Liver (tissue), 9 donors: Measurements from ENCODE around the gene PRPF19. TPM values are rescaled to one million over a fixed set of nuclear protein-coding genes. Genes with fewer than 3 reads are reported as not detected.
A peak's percentile ranks its signal among the peaks of the same experiment; 100 is the strongest.

Experiments
- DNase-seq: peaks from one replicate; pipeline ENCODE4 v3.0.0-alpha.2; 2017; ENCODE audit warnings: low spot score
- H3K27ac ChIP-seq, 2 donors: one replicate each; pipeline ENCODE4 v1.7.0; 2013; ENCODE audit warnings: inconsistent platforms in 2 of 2, low read length in 2 of 2, control low read depth in 1 of 2, low read depth in 1 of 2, mild to moderate bottlenecking in 1 of 2
- H3K27me3 ChIP-seq, 4 donors: one replicate each; pipeline versions ENCODE4 v1.6.1 to v1.7.0; 2013; ENCODE audit warnings: low read length in 3 of 4, inconsistent platforms in 1 of 4, mild to moderate bottlenecking in 1 of 4, moderate library complexity in 1 of 4; ENCODE audit not compliant: control insufficient read depth in 4 of 4, insufficient read depth in 4 of 4
- H3K36me3 ChIP-seq, 4 donors: one replicate each; pipeline versions ENCODE4 v1.6.1 to v1.7.0; 2013; ENCODE audit warnings: low read length in 3 of 4, mild to moderate bottlenecking in 3 of 4, low read depth in 1 of 4, moderate library complexity in 1 of 4; ENCODE audit not compliant: control insufficient read depth in 4 of 4, insufficient read depth in 3 of 4
- H3K4me1 ChIP-seq, 4 donors: one replicate each; pipeline versions ENCODE4 v1.6.1 to v1.7.0; 2013; ENCODE audit warnings: low read length in 3 of 4, mild to moderate bottlenecking in 3 of 4, moderate library complexity in 1 of 4; ENCODE audit not compliant: control insufficient read depth in 4 of 4, insufficient read depth in 4 of 4
- H3K4me3 ChIP-seq, 3 donors: one replicate each; pipeline versions ENCODE4 v1.6.1 to v1.7.0; 2013; ENCODE audit warnings: low read length in 3 of 3, control low read depth in 1 of 3, low read depth in 1 of 3, mild to moderate bottlenecking in 1 of 3
- H3K9ac ChIP-seq, 2 donors: one replicate each; pipeline ENCODE4 v1.7.0; 2013; ENCODE audit warnings: low read length in 2 of 2, mild to moderate bottlenecking in 2 of 2, moderate library complexity in 2 of 2, control low read depth in 1 of 2, low read depth in 1 of 2
- H3K9me3 ChIP-seq, 4 donors: one replicate each; pipeline versions ENCODE4 v1.6.1 to v1.7.0; 2013; ENCODE audit warnings: low read length in 3 of 4; ENCODE audit not compliant: control insufficient read depth in 4 of 4
- HNF4A ChIP-seq, 2 donors: conservative IDR thresholded peaks; 2 replicates each; pipeline ENCODE4 v1.6.1; 2016; ENCODE audit warnings: antibody characterized with exemption in 2 of 2, mild to moderate bottlenecking in 2 of 2
- HNF4G ChIP-seq: IDR thresholded peaks from 2 replicates; pipeline ENCODE4 v1.6.1; 2016; ENCODE audit warnings: antibody characterized with exemption
- JUND ChIP-seq, 2 donors: IDR thresholded peaks; 2 replicates each; pipeline ENCODE4 v1.6.1; 2016; ENCODE audit warnings: antibody characterized with exemption in 2 of 2
- YY1 ChIP-seq: IDR thresholded peaks from 2 replicates; pipeline ENCODE4 v1.6.1; 2016; ENCODE audit warnings: antibody characterized with exemption, mild to moderate bottlenecking
- WGBS: extraction: QIAGEN DNeasy Blood & Tissue Kit; methylation state at CpG from one replicate; pipeline ENCODE4 v1.1.7; 2013; 5-methylcytosine and 5-hydroxymethylcytosine counted together
- polyA plus RNA-seq, 2 donors: library from polyadenylated mRNA; stranded (reverse) in 1 of 2; unstranded in 1 of 2; fragments of 200-250 nt in 1 of 2; fragments of >200 nt in 1 of 2; fragmentation: Nextera tagmentation in 1 of 2; extraction: Ambion mirVana in 1 of 2; gene quantifications; one replicate each; pipeline versions ENCODE4 v1.2.1 to v1.2.3, GENCODE V29; 2013 to 2015
- total RNA-seq, 2 donors: library from RNA; depleted of rRNA; stranded (reverse); fragments of >200 nt; gene quantifications; one replicate each; pipeline ENCODE4 v1.2.3, GENCODE V29; 2014
- TF ChIP-seq, protein P1 (sequence below): fragments of 150-350 bp; IDR thresholded peaks from 2 replicates; pipeline ENCODE4 v1.5.1; 2017; ENCODE audit warnings: improper control_type of control experiment, low read depth, low read length; ENCODE audit not compliant: missing input control
- TF ChIP-seq, protein P2 (sequence below): IDR thresholded peaks from 2 replicates; pipeline ENCODE4 v1.6.1; 2016; ENCODE audit warnings: antibody characterized with exemption, mild to moderate bottlenecking
- TF ChIP-seq, protein P3 (sequence below): IDR thresholded peaks from 2 replicates; pipeline ENCODE4 v1.6.1; 2016; ENCODE audit warnings: antibody characterized with exemption
- donor health status: healthy.
- donor health status: healthy.
- donor health status: healthy.
- donor health status: healthy.
- donor health status: healthy.

The PRPF19 gene
- total and polyA plus RNA-seq, 4 donors: 25.4 to 57.1 (median 40.4) TPM

DNA sequence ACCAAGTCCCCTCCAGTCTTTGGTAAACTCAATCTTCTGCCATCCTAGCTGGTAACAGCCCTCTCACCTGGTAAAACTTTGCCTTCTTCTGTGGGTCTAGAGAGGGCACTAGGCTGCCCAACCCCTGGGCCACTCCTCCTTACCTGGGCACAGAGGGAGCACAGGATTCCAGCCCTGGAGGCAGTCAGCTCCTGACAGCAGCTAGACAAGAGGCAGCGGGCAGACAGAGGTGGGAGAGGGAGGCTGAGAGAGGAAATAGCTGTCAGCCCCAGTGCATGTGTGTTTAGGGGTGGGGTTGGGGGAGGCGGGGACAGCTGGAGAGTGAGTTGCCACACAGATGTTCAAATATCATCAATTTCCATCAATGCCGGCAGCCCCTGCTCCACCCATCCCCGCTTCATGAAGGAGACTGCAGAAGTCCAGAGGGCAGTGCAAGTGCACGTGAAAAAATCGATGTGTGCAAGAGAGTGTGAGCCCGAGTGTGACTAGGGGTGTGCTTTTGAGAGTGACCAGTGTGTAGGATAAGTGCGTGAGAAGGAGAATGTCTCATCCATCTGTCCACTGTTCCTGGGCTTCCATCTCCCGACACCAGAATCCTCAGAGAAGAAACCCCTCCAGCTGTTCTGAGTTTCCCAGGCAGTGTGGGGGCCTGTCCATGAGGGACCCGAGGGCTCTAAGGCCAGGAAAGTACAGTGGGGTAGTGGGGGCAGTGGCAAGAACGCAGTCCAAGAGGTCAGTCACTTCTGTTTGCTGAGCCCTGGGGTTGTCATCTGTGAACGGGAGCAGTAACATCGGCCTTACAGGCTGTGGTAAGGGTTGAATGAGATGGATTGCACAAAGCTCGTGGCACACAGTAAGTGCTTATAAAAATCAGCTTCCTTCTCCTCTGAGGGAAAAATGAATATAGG lies 50.4 kb downstream of the PRPF19 start, which contains the start of gene PTGDR2:
PTGDR2 (minus strand) TSS at position 225 of the 908 bp plus-strand sequence. CDS start 2,228 bp downstream, outside the sequence.
- no peak within 1 kb of the TSS for H3K9ac ChIP-seq
- TF ChIP-seq HNF4A (conservative IDR thresholded peaks at IDR 0.05) (peak in 1 of 2 donors; percentile 48), YY1 (no peak)
- peaks cover 0 to 2% (median under 1%) of the 10 kb centered on the region in 4 donors for H3K36me3 ChIP-seq
- peaks cover 0 to 13% (median 12%) of the 10 kb centered on the region in 4 donors for H3K4me1 ChIP-seq
- no peak within 1 kb of the TSS for H3K27ac ChIP-seq
- H3K9me3 ChIP-seq: no peaks in the 10 kb centered on the region
- no peak within 1 kb of the TSS for H3K4me3 ChIP-seq
- DNase-seq: peak; percentile 53
- H3K27me3 ChIP-seq: no peaks in the 10 kb centered on the region
- 18% methylated on average over 14 of the region's 14 CpGs for WGBS

DNA sequence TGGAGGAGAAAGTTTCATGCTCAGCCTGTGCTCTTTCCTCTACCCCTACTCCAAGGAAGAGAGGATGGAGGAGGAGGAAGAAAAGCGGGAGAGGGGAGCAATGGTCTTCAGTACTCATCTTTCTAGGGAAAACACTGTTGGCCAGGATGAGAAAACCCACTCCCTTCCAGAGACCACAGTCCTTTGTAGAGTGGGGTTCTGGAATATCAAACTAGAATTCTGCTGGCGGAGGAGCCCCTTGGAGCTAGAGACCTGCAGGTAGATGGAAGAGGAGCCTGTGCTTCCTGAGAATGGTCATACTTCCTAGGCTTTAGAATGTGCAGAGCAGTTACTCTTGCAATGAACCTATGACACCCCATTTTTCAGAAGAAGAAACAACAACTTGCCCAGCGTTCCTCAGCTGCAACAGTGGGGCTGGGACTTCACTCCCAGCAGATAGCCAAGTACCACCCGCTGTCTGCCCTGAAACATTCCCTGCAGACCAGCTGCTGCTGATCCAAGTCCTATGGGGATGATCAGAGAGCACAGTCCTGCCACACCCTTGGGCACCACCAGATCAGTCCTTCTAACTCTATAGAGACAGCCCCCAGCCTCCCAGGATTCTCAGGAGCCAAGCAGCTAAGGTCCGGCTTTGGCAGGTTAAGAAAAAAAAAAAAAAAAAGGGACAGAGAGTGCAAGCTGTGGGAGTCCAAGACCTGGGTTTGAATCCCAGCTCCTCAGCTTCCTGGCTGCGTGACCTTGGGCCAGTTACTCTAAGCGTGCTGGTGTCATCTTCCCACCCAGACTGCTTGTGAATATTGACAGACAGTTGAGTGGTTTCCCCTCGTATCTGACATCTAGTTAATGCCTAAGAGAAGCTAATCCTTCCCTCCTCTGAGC lies 51.3 kb downstream of the PRPF19 start:
- Histone ChIP-seq H3K9ac (no peak overlapping the region), H3K36me3 (peaks cover 0 to 11% (median 1%) of the 10 kb centered on the region in 4 donors), H3K27me3 (no peaks in the 10 kb centered on the region), H3K9me3 (no peaks in the 10 kb centered on the region), H3K4me3 (no peak overlapping the region), H3K27ac (no peak overlapping the region), H3K4me1 (peaks cover 0 to 13% (median 12%) of the 10 kb centered on the region in 4 donors)
- DNase-seq: no peak
- WGBS: 55% methylated on average over 8 of the region's 8 CpGs
- TF ChIP-seq HNF4A (conservative IDR thresholded peaks at IDR 0.05): no peak
- TF ChIP-seq, protein P1, sequence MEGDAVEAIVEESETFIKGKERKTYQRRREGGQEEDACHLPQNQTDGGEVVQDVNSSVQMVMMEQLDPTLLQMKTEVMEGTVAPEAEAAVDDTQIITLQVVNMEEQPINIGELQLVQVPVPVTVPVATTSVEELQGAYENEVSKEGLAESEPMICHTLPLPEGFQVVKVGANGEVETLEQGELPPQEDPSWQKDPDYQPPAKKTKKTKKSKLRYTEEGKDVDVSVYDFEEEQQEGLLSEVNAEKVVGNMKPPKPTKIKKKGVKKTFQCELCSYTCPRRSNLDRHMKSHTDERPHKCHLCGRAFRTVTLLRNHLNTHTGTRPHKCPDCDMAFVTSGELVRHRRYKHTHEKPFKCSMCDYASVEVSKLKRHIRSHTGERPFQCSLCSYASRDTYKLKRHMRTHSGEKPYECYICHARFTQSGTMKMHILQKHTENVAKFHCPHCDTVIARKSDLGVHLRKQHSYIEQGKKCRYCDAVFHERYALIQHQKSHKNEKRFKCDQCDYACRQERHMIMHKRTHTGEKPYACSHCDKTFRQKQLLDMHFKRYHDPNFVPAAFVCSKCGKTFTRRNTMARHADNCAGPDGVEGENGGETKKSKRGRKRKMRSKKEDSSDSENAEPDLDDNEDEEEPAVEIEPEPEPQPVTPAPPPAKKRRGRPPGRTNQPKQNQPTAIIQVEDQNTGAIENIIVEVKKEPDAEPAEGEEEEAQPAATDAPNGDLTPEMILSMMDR: no peak
- TF ChIP-seq, protein P2, sequence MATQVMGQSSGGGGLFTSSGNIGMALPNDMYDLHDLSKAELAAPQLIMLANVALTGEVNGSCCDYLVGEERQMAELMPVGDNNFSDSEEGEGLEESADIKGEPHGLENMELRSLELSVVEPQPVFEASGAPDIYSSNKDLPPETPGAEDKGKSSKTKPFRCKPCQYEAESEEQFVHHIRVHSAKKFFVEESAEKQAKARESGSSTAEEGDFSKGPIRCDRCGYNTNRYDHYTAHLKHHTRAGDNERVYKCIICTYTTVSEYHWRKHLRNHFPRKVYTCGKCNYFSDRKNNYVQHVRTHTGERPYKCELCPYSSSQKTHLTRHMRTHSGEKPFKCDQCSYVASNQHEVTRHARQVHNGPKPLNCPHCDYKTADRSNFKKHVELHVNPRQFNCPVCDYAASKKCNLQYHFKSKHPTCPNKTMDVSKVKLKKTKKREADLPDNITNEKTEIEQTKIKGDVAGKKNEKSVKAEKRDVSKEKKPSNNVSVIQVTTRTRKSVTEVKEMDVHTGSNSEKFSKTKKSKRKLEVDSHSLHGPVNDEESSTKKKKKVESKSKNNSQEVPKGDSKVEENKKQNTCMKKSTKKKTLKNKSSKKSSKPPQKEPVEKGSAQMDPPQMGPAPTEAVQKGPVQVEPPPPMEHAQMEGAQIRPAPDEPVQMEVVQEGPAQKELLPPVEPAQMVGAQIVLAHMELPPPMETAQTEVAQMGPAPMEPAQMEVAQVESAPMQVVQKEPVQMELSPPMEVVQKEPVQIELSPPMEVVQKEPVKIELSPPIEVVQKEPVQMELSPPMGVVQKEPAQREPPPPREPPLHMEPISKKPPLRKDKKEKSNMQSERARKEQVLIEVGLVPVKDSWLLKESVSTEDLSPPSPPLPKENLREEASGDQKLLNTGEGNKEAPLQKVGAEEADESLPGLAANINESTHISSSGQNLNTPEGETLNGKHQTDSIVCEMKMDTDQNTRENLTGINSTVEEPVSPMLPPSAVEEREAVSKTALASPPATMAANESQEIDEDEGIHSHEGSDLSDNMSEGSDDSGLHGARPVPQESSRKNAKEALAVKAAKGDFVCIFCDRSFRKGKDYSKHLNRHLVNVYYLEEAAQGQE: no peak
- no peak for TF ChIP-seq YY1
- TF ChIP-seq JUND (IDR thresholded peaks at IDR 0.05): no peak
- TF ChIP-seq, protein P3, sequence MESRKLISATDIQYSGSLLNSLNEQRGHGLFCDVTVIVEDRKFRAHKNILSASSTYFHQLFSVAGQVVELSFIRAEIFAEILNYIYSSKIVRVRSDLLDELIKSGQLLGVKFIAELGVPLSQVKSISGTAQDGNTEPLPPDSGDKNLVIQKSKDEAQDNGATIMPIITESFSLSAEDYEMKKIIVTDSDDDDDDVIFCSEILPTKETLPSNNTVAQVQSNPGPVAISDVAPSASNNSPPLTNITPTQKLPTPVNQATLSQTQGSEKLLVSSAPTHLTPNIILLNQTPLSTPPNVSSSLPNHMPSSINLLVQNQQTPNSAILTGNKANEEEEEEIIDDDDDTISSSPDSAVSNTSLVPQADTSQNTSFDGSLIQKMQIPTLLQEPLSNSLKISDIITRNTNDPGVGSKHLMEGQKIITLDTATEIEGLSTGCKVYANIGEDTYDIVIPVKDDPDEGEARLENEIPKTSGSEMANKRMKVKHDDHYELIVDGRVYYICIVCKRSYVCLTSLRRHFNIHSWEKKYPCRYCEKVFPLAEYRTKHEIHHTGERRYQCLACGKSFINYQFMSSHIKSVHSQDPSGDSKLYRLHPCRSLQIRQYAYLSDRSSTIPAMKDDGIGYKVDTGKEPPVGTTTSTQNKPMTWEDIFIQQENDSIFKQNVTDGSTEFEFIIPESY: no peak
- TF ChIP-seq HNF4G: no peak
